Mucosa of stomach (tissue), 1 donor: ENCODE data around the gene HSP90AB1.

Experiments used
- H3K27me3 ChIP-seq: one replicate; pipeline ENCODE4 v1.7.0; 2013; ENCODE audit warnings: mild to moderate bottlenecking, low read length; ENCODE audit not compliant: control insufficient read depth, insufficient read depth
- H3K36me3 ChIP-seq: one replicate; pipeline ENCODE4 v1.7.0; 2013; ENCODE audit warnings: low read length; ENCODE audit not compliant: control insufficient read depth, insufficient read depth
- H3K4me1 ChIP-seq: one replicate; pipeline ENCODE4 v1.7.0; 2013; ENCODE audit warnings: mild to moderate bottlenecking, low read length; ENCODE audit not compliant: control insufficient read depth, insufficient read depth
- H3K4me3 ChIP-seq: one replicate; pipeline ENCODE4 v1.7.0; 2013; ENCODE audit warnings: low read length
- H3K9ac ChIP-seq: one replicate; pipeline ENCODE4 v1.7.0; 2013; ENCODE audit warnings: mild to moderate bottlenecking, low read length, moderate library complexity
- H3K9me3 ChIP-seq: one replicate; pipeline ENCODE4 v1.7.0; 2013; ENCODE audit warnings: mild to moderate bottlenecking, low read length, moderate library complexity; ENCODE audit not compliant: control insufficient read depth
- donor health status: Pancreatic carcinoma.

The HSP90AB1 gene

DNA sequence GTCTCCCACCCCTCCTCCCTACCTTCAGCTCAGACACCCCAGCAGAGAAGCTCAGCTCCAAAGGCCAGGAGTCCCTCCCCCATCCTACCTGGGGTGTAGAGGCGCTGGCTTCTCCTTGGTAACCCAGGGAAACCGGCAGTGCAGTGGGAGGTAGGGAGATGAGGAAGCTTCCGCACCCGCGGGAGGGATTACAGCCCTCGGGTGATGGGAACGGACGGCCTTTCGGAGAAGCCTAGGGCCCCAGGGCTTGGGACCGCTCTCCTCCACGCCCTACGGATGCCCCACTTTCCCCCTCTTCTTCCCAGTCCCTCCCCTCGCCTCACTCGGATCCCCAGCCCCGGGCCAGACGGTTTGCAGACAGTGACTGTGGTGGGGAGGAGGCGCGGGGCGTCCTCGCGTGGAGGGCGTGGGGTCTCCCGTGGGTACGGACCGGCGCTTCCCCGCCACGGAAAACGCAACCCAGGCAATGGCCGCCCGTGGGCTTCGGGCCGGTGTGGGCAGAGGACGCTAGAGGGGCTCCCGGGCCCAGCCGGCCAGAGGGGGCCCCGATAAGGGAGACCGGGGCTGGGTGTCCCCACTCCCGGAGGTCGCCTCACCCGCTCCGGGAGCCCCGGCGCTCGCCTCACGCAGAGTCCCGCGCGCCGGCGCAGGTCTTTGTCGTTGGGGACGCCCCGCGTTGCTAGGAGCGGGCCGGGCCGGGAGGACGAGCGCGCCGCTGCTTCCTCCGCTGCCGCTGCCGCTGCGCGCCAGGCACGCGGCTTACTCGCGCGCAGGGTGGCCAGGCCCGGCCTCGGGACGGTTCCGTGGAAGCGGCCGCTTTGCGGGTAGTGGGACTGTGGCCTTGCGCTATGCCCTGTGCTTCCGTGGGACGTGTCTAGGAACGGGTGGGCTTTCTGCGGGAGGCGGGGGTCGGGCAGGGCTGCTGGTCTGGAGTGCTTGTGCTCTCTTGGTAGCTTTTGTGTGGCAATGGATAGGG lies 50.5 kb downstream of the HSP90AB1 start:
- peaks cover 40% of the 10 kb centered on the region for H3K27me3 ChIP-seq
- H3K9me3 ChIP-seq, result no peaks in the 10 kb centered on the region
- no peak overlapping the region for H3K9ac ChIP-seq
- peaks cover 7% of the 10 kb centered on the region for H3K36me3 ChIP-seq
- H3K4me1 ChIP-seq, result peaks cover 5% of the 10 kb centered on the region
- H3K4me3 ChIP-seq, result no peak overlapping the region

DNA sequence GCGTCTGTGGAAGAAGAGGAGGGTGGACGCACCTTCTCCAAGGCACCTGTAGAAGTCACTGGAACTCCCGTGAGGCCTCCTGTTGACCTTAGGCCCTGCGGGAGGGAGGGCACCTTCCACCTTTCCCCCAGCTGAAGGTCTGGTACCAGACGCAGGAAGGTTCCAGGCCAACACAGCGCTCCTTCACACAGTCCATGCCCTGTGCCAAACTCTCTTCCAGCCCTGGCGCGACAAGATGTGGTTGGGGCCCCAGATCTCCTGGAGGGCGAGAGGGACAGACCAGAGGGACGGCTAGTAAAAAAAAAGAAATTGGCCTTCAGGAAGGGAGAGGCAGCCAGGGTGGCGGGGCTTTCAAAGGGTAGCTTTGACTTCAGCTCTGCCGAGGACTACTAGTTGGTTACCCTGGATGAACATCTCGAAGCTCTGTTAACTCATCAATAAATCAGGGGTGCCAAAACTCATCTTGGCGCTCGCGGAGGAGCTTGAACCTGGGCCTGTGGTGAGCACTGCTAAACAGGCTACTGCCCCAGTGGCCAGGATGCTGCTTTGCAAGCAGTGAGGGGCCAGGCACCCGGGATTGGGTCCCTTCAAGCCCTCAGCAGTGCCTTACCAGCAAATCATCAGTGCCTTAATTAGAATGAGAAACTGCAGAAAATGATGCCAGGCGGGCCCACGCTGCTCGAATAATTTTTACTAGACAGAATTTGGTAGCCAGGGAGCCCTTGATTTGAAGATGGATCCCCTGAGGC lies 51.3 kb downstream of the HSP90AB1 start:
- Histone ChIP-seq H3K9me3 (no peaks in the 10 kb centered on the region), H3K4me3 (no peak overlapping the region), H3K36me3 (peaks cover 7% of the 10 kb centered on the region), H3K27me3 (peaks cover 39% of the 10 kb centered on the region), H3K4me1 (peaks cover 5% of the 10 kb centered on the region), H3K9ac (no peak overlapping the region)

DNA sequence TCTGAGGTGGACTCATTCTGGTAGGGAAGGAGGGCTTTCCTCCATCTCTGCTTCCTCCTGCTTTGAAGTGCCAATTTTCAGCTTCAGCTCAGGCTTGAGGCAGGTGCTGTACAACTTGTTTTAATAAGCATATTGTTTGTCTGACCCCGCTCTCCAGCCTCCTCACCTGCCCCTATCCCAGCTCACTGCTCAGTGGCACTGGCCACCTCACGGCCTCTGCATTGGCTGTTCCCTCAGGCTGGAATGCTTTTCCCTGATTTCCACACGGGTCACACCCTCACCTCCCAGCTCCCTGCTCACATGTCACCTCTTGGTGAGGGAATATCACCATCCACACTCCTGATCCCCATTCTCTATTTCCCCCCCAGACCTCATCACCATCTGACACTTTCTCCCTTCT lies 52.0 kb downstream of the HSP90AB1 start:
- H3K9me3 ChIP-seq, result no peaks in the 10 kb centered on the region
- H3K27me3 ChIP-seq, result peaks cover 39% of the 10 kb centered on the region
- no peak overlapping the region for H3K4me3 ChIP-seq
- no peak overlapping the region for H3K9ac ChIP-seq
- H3K36me3 ChIP-seq, result peaks cover 14% of the 10 kb centered on the region
- H3K4me1 ChIP-seq, result peaks cover 5% of the 10 kb centered on the region

DNA sequence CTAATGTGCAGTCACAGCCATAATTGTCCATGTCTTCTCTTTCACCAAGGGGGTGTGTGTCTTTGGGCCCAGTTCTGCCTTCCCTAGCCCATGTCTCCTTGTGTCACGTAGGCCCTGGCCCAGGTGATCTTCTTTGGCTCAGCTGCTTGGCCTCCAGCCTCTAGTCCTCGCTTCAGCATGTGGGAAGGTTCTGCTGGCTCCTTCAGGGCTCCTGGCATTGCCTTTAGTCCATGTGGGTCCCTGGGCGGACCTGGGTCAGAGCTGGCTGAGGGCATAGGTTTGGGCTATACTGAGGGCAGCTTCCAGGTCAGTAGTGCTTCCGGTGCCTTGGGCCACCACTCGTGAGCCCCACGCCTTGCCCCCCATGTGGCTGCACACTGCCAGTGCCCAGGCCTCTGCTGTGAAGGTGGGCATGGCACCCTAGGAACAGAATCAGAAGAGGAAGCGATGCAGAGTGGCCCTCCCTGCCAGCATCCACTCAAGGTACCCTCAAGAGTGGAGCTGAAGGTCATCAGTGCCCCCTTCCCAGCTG lies 53.5 kb downstream of the HSP90AB1 start:
- Histone ChIP-seq H3K9me3 (no peaks in the 10 kb centered on the region), H3K4me1 (peaks cover 5% of the 10 kb centered on the region), H3K27me3 (peaks cover 30% of the 10 kb centered on the region), H3K36me3 (peaks cover 19% of the 10 kb centered on the region), H3K9ac (no peak overlapping the region), H3K4me3 (no peak overlapping the region)

DNA sequence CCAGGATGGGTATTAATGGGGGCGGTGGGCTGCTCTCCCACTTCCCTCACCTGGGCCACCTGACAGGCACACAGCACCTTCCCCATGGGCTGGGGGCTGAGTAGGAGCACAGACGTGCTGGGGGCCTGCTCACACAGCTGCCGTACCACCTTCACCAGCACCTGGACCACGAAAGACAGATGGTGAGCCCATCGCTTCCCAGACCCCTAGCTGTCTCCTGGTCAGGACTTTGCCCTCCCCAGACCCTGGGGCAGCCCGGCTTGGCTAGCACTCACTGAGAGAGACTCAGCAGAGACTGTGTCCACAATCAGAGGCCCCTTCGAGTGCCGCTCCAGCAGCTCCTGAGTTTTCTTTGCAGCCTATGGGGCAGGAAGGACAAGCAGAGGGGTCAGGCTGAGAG lies 54.2 kb downstream of the HSP90AB1 start:
- H3K9ac ChIP-seq, result no peak overlapping the region
- H3K4me3 ChIP-seq, result no peak overlapping the region
- peaks cover 24% of the 10 kb centered on the region for H3K27me3 ChIP-seq
- peaks cover 24% of the 10 kb centered on the region for H3K36me3 ChIP-seq
- no peaks in the 10 kb centered on the region for H3K9me3 ChIP-seq
- H3K4me1 ChIP-seq, result peaks cover 5% of the 10 kb centered on the region

DNA sequence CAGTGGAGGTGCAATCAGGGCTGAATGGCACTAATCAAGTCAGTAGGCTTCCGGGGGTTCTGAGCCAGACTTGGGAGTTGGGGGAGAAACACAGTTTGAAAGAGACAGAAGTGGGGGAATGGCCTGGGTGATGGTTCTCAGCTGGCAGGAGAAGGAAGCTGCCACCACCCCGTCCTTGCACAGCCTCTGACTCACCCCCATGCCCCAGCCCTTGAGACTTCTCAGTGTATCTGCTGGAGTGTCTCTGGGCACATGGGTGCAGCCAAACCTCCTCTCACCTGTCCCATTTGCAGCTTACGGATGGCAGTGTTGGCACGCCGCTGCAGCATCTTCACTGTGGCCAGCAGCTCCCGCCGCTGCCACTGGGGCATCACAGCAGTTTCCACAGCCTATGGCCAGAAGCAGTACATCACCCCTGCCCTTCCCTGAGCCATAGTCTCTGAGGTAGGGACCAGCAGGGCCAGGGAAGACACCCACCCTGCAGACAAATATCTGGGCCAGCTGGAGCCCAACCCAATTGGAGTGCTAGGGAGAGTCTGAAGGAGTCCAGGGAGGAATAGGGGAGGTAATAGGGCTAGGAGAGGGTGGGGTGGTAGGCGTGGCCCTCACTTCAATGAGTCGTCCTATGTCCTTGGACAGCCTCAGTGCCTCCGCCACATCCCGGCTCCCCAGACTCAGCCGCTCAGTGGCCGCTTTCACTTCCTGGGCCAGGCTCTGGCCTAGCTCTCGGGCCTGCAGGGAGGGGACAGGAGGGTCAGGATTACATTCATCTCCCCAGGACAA lies 55.1 kb downstream of the HSP90AB1 start:
- H3K27me3 ChIP-seq, result peaks cover 15% of the 10 kb centered on the region
- H3K36me3 ChIP-seq, result peaks cover 24% of the 10 kb centered on the region
- peaks cover 3% of the 10 kb centered on the region for H3K4me1 ChIP-seq

DNA sequence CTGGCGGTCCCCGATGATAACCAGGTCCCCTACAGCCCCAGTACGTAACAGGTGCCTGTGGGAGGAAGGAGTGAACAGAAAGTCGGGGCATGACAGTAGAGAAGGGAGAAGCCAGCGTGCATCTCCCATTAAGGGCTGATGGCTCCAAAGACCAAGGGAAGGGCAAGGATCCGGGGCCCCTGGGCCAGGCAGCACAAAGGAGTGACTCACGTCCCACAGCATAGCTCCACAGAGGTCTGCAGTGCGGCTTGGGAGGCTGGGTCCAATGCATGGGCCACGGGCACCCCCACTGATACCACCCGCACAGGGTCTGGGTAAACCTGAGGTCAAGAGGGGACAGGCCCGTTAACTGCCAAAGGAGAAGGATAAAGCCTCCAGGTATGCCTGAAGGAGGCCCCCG lies 56.0 kb downstream of the HSP90AB1 start:
- Histone ChIP-seq H3K9ac (no peak overlapping the region), H3K9me3 (no peaks in the 10 kb centered on the region), H3K36me3 (peaks cover 24% of the 10 kb centered on the region), H3K4me1 (no peaks in the 10 kb centered on the region), H3K27me3 (peaks cover 7% of the 10 kb centered on the region), H3K4me3 (no peak overlapping the region)

More for the DNA sequence above, 55.1 kb downstream of the HSP90AB1 start:
- Histone ChIP-seq H3K9ac (no peak overlapping the region), H3K9me3 (no peaks in the 10 kb centered on the region), H3K4me3 (no peak overlapping the region)
